IPS-18c (cell line): Measurements from ENCODE around the gene MACF1.

Experiments used
- H3K4me3 ChIP-seq: 2 replicates; pipeline ENCODE4 v1.7.0; 2013; ENCODE audit warnings: low read depth, mild to moderate bottlenecking, low read length, moderate library complexity; ENCODE audit not compliant: insufficient read depth
- H3K9me3 ChIP-seq: one replicate; pipeline ENCODE4 v1.6.1; 2013; ENCODE audit warnings: mild to moderate bottlenecking, low read length, moderate library complexity; ENCODE audit not compliant: control insufficient read depth, insufficient read depth

Gene MACF1

DNA sequence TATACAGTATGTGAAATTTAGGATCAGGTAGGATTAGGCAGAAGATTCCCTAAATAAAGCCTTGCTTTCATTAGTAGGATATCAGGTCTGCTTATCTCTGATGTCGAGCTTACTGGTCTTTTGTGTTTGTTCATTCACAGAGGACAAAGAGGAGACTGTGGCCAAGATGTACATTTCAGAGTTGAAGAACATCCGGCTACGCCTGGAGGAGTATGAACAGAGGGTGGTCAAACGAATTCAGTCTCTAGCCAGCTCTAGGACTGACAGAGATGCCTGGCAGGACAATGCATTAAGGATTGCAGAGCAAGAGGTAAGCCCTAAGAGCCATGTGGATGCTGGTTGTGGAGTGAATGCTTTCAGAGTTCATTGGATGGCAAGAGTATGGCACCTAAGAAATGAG is 106.2 kb downstream of the MACF1 start:
- Histone ChIP-seq H3K4me3 (no peak overlapping the region), H3K9me3 (no peaks in the 10 kb centered on the region)

DNA sequence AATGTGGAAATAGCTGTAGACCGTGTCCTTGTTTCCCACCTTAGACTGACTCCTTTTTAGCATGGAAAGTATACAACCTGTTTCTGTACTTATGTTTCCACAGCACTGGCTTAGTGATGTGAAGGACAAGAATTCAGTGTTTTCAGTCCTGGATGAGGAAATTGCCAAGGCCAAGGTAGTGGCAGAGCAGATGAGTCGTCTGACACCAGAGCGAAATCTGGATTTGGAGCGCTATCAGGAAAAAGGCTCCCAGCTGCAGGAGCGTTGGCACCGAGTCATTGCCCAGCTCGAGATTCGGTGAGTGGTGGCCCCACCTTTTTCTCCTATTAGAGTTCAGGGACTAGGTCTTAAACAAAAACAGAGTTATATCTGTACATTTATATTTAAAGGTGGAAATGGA is 112.6 kb downstream of the MACF1 start:
- no peaks in the 10 kb centered on the region for H3K9me3 ChIP-seq
- no peak overlapping the region for H3K4me3 ChIP-seq

DNA sequence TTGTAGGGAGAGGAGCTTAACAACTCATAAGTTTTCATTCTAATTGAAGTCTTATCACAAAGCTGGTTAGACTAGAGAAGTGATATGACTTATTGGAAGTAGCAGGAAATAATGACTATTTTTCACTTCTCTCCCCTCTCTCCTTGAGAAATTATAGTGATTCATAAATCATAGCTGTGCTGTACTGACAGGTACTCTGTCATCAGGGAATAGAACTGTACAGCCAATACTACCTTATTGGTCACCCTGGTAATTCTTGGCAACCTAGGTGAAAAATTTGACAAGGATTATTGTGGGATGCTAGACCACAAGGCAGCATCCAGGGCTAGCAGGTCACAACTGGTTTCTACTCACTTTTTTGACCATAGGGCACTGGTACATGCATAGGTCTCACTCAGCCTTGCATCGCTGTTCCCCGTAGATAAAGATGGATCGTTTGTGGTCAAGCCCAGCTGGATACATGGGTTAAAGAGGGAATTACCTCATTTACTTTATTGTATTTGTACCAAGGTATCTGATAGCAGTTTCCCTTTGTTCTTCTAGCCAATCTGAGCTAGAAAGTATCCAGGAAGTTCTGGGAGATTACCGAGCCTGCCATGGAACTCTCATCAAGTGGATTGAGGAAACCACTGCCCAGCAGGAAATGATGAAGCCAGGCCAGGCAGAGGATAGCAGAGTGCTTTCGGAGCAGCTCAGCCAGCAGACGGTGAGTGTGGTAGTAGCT is 113.6 kb downstream of the MACF1 start:
- H3K9me3 ChIP-seq, result no peaks in the 10 kb centered on the region
- H3K4me3 ChIP-seq, result no peak overlapping the region

DNA sequence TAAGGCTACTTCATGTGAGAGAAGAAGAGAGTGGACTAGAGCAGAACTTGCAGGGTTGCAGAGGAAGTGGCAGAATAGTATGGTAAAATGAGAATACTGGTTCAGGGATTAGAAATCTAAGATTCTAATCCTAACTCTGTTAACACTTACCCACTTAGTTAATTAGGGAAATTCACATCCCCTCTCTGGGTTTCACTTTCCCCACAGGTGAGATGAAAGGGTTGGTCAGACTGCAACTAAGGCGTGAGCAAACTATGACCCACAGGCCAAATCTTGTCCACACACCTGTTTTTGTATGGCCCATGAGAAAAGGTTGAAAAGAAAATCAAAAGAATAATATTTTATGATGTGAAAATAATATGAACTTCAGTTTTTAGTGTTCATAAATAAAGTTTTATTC is 117.5 kb downstream of the MACF1 start:
- H3K9me3 ChIP-seq, result no peaks in the 10 kb centered on the region
- H3K4me3 ChIP-seq, result no peak overlapping the region

DNA sequence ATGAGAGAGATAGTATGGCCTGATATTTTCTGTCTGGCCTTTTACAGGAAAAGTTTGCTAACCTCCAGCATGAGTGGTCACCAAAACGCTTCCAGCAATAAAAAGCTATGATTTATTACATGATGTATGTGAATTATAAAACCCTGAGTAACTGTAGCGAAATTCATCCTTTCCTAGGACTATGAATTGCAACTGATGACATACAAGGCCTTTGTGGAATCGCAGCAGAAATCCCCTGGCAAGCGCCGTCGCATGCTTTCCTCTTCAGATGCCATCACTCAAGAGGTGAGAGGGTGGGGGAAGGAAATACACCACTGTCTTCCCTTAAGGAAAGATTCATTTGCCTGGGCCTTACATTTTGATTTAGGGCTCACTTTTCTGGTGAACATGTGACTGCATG is 117.9 kb downstream of the MACF1 start:
- H3K9me3 ChIP-seq, result no peaks in the 10 kb centered on the region
- H3K4me3 ChIP-seq, result no peak overlapping the region

DNA sequence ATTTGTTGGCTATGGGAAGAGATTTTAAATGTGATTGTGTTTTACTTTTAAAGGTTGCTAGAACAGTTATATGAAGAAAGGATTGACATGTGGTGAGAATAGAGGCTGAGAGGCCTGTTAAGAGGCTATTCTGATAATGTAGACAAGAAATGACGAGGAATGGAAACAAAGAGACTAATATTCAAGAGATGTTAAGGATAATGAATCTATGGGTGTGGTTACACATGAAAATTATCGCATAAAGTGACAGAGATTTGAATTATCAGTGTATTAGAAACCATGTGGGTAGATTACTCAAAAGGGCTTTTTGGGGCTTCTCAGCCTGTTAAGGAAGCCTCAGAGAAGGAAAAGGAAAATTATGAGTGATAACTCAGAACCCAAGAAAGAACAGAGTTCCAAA is 120.4 kb downstream of the MACF1 start:
- H3K4me3 ChIP-seq, result no peak overlapping the region
- no peaks in the 10 kb centered on the region for H3K9me3 ChIP-seq

DNA sequence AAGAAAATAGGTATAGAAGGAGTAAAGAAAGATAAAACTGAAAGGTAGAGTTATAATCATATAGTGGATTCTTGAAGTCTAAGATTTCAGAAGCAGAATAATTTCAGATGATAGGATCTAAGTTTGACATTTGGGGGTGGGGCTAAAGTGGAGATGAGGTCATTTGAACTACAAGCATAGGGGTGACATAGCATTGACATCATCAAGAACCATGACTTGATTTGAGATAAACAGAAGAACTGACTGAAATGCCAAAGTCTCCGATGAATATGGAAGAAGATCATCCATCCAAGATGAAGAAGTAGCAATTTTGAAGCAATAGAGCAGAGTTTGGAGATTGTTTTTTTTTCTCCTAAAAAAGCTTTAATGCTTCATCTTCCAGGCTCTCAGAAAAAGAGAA is 122.3 kb downstream of the MACF1 start:
- no peaks in the 10 kb centered on the region for H3K9me3 ChIP-seq
- no peak overlapping the region for H3K4me3 ChIP-seq

DNA sequence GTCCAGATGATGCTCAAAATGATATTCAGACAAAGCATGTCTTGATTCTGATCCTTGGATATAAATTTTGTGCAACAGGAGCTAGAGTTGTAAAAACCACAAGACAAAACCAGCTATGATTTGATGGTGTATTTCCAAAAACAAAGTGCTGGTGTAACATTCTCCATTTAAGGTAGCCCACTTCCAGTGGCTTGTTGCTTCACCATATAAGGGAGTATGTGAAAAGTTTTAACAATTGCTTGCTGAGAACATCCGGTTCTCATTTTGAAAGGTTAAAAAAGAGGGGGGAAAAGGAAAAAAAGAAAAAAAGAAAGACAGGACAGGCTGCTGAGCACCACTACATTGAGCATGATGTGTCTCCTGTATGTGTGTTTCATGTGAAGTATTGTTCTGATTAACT is 123.6 kb downstream of the MACF1 start:
- no peaks in the 10 kb centered on the region for H3K9me3 ChIP-seq
- H3K4me3 ChIP-seq, result no peak overlapping the region

DNA sequence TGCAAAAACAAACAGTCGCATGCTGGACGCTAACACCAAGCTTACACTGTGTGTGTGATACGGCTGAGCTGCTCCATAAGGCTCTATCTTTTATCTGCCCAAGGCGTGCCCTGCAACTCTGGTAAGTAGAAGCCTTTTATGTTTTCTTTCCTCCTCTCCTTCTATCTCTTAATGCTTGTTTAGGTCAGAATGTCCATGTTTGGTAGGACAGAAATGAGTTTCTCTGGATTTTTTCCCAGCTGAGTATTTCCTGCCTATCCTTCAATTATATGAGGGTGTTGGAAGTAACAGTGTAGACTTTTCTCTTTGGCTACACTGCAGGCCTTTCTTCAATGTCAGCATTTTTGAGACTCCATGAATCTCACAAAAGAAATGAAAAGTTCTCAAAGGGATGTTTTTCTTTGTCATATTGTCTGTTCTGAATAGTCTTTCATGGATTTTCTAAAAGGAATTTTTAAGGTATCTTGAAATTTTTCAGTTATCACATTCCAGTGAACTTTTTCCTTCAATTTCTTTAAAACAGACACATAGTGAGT is 124.2 kb downstream of the MACF1 start:
- Histone ChIP-seq H3K4me3 (no peak overlapping the region), H3K9me3 (no peaks in the 10 kb centered on the region)

DNA sequence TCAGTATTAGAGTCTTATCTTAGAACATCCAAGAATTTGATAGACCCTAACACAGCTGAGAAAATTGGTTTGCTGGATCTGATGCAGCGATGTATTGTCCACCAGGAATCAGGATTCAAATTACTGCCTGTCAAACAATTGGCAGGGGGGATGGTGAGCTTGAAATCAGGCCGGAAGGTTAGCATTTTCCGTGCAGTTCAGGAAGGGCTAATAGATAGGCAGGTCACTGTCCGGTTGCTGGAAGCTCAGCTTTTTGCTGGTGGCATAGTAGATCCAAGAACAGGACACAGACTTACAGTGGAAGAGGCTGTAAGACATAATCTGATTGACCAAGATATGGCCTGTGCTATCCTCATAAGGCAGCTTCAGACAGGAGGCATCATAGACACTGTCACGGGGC is 127.2 kb downstream of the MACF1 start:
- Histone ChIP-seq H3K9me3 (no peaks in the 10 kb centered on the region), H3K4me3 (no peak overlapping the region)

DNA sequence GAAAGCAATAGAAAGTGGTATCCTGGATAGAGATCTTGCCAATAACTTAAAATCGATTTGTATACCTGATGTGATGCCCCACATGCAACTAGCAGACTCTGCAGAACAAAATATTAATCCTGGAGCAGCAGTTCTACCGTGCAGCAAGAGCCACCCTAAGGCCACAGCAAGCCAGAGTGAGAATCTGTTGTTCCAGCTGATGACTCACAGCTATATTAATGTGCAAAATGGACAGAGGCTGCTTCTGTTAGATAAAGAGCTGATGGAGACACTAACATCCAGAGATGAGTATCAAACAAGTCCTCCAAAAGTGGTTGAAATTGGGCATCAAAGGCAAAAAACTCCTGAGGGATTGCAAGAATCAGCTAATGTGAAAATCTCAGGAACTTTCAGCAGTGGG is 127.8 kb downstream of the MACF1 start:
- Histone ChIP-seq H3K4me3 (no peak overlapping the region), H3K9me3 (no peaks in the 10 kb centered on the region)

DNA sequence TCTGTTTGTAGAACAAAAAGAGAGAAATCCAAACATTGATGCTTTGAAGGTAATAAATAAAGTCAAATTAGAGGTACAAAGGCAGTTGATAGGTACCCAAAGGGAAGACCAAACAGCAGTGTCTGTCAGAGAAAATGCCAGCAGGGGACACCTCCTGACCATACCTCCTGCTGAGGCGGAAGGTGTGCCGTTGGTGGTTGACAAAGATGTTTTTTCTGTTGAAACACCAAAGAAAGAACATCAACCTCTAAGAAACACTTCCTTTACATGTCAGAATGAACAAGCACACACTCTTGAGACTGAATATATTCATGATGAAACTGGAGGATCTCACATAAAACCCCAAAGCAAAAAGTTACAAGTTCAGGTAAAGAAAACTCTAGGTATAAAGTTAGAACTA is 128.3 kb downstream of the MACF1 start:
- H3K9me3 ChIP-seq, result no peaks in the 10 kb centered on the region
- no peak overlapping the region for H3K4me3 ChIP-seq

DNA sequence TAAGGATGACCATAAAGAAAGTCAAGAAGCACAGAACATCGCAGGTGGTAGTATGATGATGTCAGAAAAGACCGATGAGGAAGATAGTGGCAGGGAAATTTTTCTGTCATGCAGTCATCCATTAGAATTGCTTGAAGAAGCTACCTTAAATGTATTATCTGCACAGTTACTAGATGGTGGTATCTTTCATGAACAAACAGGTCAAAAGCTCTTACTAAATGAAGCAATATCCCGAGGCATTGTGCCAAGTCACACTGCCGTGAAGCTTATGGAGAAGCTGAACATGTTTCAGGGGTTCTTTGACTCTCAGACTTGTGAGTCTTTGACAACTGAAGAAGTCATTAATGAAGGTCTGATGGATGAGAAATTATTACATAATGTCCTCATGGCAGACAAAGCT is 128.8 kb downstream of the MACF1 start:
- no peaks in the 10 kb centered on the region for H3K9me3 ChIP-seq
- no peak overlapping the region for H3K4me3 ChIP-seq

DNA sequence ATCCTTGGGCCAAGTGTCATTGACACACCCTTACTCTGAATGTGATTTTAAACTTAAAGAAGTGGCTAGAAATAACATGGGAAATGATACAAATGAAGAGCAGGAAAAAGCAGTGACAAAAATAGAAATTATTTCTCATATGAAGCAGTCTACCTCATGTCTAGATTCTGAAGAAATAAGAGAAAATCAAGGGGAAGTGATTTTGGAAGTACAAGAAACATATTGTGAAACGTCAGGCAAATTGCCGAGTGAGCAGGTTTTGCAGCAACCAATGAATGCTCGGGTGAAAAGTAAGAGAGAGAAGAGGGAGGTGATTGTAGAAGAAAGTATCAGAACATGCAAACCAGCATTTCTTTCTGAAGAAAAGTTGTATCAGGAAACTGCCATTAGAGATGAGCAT is 130.7 kb downstream of the MACF1 start:
- Histone ChIP-seq H3K9me3 (no peaks in the 10 kb centered on the region), H3K4me3 (no peak overlapping the region)

DNA sequence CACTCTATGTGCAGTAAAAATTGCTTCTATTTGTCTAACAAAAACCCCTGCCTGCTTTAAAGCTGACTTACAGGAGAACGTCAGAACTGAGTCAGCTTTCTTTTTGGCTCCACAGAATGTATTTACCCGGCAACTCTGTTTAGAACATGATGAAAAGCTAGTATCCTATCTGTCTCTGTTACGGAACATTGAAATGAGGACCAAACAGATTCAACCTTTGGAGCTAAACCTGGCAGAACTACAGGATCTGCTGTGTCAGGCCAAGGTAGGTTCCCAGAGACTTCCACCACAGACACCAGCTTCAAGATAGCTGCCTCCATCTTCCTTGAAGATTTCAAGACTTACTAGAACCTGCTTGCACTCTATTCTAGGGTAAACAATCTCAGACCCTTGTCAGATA is 132.6 kb downstream of the MACF1 start:
- Histone ChIP-seq H3K9me3 (no peaks in the 10 kb centered on the region), H3K4me3 (no peak overlapping the region)

DNA sequence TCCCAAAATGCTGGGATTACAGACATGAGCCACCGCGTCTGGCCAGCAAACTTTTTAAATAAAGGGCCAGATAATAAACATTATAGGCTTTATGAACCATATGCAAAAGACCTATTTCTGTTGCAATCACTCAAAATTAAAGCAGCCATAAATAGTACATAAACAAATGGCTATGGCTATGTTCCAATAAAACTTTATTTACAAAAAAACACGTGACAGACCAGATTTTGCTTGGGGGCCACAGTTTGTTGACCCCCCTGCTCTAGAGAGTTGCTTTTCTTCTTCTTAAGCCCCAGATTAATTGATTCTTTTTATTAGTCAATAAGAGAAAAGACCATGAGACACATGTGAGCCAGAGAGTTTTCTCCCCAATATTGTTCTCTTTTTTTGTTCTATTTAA is 138.3 kb downstream of the MACF1 start:
- Histone ChIP-seq H3K9me3 (no peaks in the 10 kb centered on the region), H3K4me3 (no peak overlapping the region)

DNA sequence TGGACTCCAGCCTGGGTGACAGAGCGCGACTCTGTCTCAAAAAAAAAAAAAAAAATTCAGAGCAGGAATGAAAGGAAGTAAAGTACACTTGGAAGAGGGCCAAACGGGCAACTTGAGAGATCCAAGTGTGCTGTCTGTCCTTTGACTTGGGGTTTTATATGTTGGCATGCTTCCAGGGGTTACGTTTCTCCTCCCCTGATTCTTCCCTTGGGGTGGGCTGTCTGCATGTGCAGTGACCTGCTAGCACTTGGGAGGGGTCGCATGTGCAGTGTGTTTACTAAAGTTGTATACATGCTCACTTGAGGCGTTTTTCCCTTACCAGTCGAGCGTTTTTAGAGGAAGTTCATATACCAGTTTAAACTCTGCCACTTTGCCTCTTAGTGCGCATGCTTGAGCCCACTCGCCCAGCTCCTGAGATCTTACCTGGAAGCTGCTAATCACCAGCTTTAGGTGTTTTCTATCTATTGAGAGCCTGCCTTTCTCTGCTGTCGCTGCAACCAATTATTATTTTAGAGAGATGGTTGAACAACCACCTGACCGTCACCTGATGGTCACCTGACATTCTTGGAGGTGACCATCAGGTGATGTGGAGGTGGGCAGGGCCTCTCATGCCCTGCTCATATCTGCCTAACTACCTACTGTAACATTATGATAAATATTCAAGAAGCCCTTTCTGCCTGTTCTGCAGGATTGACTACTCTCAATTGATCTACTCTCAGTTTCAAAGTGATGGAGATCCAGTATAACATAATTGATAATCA is 140.1 kb downstream of the MACF1 start:
- no peaks in the 10 kb centered on the region for H3K9me3 ChIP-seq
- H3K4me3 ChIP-seq, result no peak overlapping the region

DNA sequence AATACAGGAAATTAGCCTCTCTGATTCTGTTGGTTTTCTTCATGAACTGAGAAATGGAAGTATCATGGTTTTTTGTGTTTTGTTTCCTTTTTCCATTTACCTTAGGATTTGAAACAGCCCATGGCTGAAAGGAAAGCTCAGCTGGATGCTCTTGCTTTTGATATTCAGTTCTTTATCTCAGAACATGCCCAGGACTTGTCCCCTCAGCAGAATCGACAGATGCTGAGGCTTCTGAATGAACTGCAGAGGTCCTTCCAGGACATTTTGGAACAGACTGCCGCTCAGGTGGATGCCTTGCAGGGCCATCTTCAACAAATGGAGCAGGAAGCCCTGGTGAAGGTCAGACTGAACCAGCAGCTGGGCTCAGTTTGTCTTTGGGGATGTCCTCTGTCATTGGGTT is 142.4 kb downstream of the MACF1 start:
- H3K4me3 ChIP-seq, result no peak overlapping the region
- H3K9me3 ChIP-seq, result peaks cover 2% of the 10 kb centered on the region
